Daoy (cell line): Measurements from ENCODE around the gene PRKAA1. TPM values are rescaled to one million over a fixed set of nuclear protein-coding genes. Genes with fewer than 3 reads are reported as not detected.
"Not testable (repeated sequence)": the region's sequence is repeated elsewhere in the genome, so short reads cannot be mapped to it uniquely, and the experiment has no call there.

Experiments used
- DNase-seq: peaks from one replicate; pipeline ENCODE4 v3.0.0-alpha.2; 2015; ENCODE audit warnings: low read depth
- total RNA-seq: library from RNA; depleted of rRNA; stranded (reverse); fragments of >200 nt; shearing (Covaris generic); gene quantifications from 2 replicates; pipeline ENCODE4 v1.2.3, GENCODE V29; 2014

PRKAA1 gene
- total RNA-seq, 1 experiment from 2014 or later: 52.6 TPM

DNA sequence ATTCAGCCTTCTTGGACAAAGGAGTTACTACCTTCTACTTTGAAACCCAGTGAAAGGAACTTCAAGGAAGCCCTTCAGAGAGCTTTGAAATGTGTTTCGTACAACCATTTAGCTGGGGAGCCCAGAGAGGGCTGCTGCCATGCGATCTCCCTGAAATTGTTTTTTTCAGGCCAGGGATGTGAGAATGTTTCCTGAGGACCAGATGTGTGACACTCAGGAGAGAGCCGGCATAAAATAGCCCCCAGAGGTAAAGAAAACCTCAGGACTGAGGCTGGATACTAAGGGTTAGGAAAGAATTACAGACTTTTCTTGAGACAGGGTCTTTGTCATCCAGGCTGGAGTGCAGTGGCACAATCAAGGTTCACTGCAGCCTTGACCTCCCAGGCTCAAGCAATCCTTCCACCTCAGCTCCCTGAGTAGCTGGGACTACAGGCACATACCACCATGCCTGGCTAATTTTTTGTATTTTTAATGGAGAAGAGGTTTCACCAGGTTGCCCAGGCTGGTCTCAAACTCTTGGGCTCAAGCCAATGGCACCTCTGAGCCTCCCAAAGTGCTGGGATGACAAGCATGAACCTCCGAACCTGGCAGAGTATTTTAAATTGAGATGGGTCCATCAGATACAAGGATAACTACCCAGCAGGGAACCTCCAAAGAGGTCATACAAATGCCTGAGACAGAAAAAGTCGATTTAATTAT lies 28.5 kb upstream of the PRKAA1 start:
- DNase-seq: no peak

- not testable (repeated sequence) for DNase-seq
Observed at GRCh38 chr5:40825461-40826043, 27.4 kb upstream of the PRKAA1 start.

DNA sequence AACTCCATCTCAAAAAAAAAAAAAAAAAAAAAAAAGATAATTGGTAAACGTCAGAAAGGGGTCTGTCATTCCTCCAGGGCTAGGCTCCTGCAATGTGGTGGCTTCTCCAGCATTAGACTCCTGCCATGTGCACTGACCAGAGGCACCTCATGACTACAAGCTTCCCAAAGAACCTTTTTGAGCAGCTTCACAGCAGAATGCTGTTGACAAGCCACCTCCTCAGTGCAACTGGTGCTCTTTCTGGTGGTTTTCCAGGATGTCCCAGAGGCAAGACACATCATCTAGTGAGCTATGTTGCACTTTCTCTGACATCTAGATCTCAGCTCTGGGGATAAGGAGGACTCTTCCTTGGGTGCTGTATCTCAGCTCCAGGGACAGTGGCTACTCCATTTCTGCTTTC lies 25.3 kb upstream of the PRKAA1 start:
- DNase-seq: no peak

- DNase-seq: no peak
Observed at GRCh38 chr5:40813698-40814281, 15.6 kb upstream of the PRKAA1 start.

- DNase-seq: no peak
Observed at GRCh38 chr5:40812125-40812524, 14.0 kb upstream of the PRKAA1 start.

- DNase-seq: no peak
Observed at GRCh38 chr5:40801771-40802562, 3.8 kb upstream of the PRKAA1 start.

DNA sequence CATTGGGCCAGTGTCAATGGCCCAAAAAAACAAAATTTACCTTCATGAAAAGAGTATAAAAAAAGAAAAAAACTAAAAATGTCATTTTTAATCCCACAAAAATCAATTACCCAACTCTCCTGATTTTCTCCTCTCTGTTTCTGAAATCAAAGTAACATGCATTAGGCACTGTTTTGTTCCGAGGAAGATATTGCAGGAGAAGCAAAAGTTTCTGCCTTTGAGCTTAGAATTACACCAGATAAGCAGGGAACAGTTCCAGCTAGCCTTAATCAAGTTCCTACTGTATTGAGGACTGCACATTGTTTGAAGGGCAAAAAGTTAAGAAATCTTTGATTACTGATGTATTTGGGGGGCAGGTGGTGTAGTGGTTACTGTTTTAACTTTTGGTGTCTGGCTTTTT lies 1.1 kb upstream of the PRKAA1 start:
- DNase-seq: no peak

GRCh38 chr5:40798801-40799210 lies 632 bp upstream of the PRKAA1 start:
- no peak for DNase-seq

GRCh38 chr5:40797273-40798011 lies 732 bp downstream of the PRKAA1 start:
- DNase-seq: peak; percentile 86

DNA sequence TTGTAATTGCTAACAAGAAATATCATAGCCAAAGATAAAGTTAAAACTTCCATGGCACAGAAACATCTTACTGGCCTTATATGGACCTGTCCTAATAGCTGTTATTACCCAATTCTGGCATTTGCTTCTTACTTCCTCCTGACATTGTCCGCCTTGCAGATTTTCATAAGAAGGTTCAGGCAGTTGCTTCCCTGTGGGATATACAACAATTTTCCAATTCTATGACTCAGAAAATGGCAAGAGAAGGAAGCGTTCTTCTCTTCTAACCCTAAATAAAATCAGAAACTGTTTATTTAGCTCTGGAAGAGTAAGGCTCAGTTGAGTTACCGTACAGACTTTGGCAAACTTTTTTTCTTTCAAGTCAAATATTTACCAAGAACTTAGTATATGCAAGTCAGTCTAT lies 1.7 kb downstream of the PRKAA1 start:
- DNase-seq: no peak

- DNase-seq: not testable (repeated sequence)
Observed at GRCh38 chr5:40794877-40795276, 3.3 kb downstream of the PRKAA1 start.

- not testable (repeated sequence) for DNase-seq
Observed at GRCh38 chr5:40794340-40794739, 3.8 kb downstream of the PRKAA1 start.

GRCh38 chr5:40792691-40793090 lies 5.5 kb downstream of the PRKAA1 start:
- not testable (repeated sequence) for DNase-seq

- no peak for DNase-seq
Observed at GRCh38 chr5:40791715-40792139, 6.4 kb downstream of the PRKAA1 start.

DNA sequence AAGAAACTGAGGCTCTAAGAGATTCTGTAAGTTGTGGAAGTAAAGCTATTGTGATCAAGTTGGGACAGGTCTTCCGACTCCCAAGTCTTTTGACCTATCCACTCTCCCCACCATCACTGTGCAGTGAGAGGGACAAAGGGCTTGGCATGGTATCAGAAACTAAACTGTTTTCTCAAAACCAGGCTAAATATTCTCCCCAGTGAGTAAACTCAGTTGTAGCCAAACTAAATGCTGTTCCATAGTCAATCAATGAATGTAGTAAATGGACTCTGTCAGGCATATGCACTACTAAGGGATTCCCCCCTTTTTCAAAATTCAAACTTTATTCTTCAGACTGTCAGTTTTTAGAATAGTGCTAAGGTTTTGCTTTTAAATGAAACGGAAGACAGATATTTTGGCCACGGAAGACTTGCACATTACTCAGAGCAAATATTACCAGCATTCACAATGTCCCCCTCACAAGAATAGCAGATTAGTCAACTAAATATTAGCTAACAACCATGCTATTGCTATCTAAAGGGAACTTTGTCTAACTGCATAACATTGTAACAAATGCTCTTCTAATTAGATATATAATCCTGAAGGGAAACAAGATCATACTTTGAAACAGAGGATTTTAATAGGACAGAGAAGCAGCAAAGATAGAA lies 7.1 kb downstream of the PRKAA1 start:
- DNase-seq: no peak

GRCh38 chr5:40788941-40789340 lies 9.2 kb downstream of the PRKAA1 start:
- DNase-seq: not testable (repeated sequence)

DNA sequence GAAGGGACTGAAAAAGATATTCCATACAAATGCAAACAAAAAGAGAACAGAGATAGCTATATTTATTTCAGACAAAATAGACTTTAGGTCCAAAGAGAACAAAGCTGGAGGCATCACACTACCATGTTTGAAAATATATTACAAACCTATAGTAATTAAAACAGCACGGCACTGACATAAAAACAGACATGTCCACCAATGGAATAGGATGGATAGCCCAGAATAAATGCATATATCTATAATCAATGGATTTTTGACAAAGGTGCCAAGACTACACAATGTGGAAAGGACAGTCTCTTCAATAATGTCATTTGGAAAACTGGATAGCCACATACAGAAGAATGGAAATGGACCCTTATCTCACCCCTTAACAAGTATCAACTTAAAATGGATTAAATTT lies 10.2 kb downstream of the PRKAA1 start:
- no peak for DNase-seq

- DNase-seq: not testable (repeated sequence)
Observed at GRCh38 chr5:40786664-40787063, 11.5 kb downstream of the PRKAA1 start.

DNA sequence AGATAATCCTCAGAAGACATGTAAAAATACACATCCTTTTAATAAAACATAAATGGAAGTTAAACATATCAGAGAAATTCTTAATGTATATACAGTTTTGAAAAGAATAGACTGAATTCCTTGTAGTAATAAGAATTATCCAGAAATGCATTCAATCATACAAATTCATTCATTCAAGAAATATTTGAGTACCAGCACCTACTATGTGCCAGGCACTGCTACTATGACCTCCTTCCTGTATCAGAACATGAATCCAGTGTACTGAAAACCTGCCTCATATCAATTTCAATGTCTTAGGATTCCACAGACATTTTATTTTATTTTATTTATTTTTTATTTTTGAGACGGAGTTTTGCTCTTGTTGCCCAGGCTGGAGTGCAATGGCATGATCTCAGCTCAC lies 13.3 kb downstream of the PRKAA1 start:
- no peak for DNase-seq

- DNase-seq: no peak
Observed at GRCh38 chr5:40784027-40784653, 14.0 kb downstream of the PRKAA1 start.
